Measurements from ENCODE around the gene APOA4. TPM values are rescaled to one million over a fixed set of nuclear protein-coding genes. Genes with fewer than 3 reads are reported as not detected.
"Not testable (repeated sequence)": the region's sequence is repeated elsewhere in the genome, so short reads cannot be mapped to it uniquely, and the experiment has no call there.

APOA4 gene
- total RNA-seq, 4 donors from 2014 or later: not detected

DNA sequence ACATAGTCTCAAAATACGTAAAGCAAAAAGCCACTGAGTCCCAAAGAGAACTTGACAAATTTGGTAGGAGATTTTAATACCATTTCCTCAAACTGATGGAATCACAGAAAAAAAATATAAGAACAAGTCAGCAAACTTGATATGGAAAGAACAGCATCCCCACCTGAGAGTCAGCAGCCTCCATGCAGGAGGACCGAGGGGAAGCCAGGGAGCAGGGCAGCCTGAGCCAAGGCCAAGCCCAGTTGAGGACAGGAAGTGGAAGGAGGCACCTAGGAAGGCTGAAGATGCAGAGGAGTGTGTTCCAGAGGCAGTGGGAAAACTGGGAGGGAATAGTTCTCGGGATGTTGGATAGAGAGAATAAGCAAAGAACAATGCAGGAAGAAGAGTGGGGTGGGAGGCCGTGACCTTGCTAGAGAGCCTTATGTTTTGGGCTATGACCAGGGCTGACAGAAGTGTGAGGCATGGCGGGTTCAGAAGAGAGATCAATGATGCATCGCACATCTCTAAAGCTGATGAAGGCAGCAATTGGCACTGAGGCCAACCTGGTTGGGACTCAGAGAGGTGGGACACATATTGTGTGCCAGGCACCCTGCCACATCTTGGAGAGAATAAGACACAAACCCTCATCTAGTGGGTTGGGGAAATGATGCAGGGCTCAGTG, 15.4 kb downstream of the APOA4 start:
- Histone ChIP-seq H3K36me3 (no peaks in the 10 kb centered on the region), H3K27me3 (no peaks in the 10 kb centered on the region), H3K9me3 (no peaks in the 10 kb centered on the region), H3K27ac (no peak overlapping the region), H3K4me1 (no peaks in the 10 kb centered on the region), H3K4me3 (no peak overlapping the region)
- TF ChIP-seq POLR2A (IDR thresholded peaks at IDR 0.05) (no peak), CTCF (IDR thresholded peaks at IDR 0.05) (no peak)
- no peak for DNase-seq
- intact Hi-C loops (cut with DNase I; ENCODE audit: low total_unique reads): no loop called here

DNA sequence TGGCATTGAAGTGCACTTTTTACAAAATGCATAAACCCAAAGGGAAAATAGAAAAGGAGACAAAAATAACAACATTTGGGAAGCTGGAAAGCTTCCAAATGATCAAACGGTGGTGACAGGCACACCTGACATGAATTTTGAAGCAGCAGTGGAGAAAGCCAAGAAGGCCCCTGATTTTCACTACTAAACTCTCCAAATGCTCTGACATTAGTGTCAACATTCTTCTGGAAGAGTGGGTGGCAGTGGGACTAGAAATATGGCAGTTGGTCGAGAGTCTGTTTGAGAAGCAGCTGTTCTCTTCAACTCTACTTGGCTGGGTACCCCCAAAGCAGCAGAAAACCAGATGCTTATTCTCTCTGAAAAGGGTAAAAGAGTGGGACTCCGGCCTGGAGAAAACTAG, 19.1 kb downstream of the APOA4 start:
- no peak overlapping the region for H3K27ac ChIP-seq
- no peaks in the 10 kb centered on the region for H3K36me3 ChIP-seq
- H3K27me3 ChIP-seq: no peaks in the 10 kb centered on the region
- H3K9me3 ChIP-seq: no peaks in the 10 kb centered on the region
- H3K4me3 ChIP-seq: no peak overlapping the region
- intact Hi-C loops (cut with DNase I; ENCODE audit: low total_unique reads): no loop called here
- no peaks in the 10 kb centered on the region for H3K4me1 ChIP-seq
- no peak for DNase-seq
- no peak for TF ChIP-seq CTCF (IDR thresholded peaks at IDR 0.05)
- TF ChIP-seq POLR2A (IDR thresholded peaks at IDR 0.05): no peak

DNA sequence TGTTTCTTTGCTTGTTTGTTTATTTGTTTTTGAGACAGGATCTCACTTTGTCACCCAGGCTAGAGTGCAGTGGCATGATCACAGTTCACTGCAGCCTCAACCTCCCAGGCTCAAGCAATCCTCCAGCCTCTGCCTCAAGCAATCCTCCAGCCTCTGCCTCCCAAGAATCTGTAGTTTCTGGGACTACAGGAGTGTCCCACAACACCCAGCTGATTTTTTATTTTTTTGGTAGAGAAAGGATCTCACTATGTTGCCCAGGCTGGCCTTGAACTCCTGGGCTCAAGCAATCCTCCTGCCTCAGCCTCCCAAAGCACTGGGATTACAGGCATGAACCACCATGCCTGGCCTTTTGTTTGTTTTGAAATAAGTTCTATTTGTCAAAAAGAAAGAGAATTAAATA, 21.4 kb downstream of the APOA4 start:
- H3K36me3 ChIP-seq; intact Hi-C loops (cut with DNase I; ENCODE audit: low total_unique reads); DNase-seq; H3K4me3 ChIP-seq; H3K4me1 ChIP-seq; H3K27ac ChIP-seq; H3K9me3 ChIP-seq; H3K27me3 ChIP-seq: not testable (repeated sequence)

DNA sequence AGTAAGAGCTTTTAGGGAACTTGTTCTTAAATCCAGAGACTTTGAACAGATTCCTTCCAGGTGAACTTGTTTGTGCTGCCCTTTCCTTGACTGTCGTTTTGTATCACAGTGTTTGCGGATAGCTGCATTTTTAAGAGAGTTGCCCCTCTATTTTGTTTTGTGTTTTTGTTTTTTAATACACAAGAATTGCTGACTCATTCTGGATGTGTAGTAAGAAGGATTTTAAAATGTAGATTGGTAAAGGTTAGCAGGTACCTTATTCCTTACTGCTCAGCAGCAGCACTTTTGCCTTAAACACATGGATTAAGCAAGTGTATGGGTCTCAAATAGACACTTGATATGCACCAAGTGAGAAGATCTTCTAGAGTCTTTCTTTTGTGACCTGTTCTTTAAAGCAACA, 22.5 kb downstream of the APOA4 start:
- Histone ChIP-seq H3K27ac (no peak overlapping the region), H3K9me3 (no peaks in the 10 kb centered on the region), H3K27me3 (no peaks in the 10 kb centered on the region), H3K4me1 (no peaks in the 10 kb centered on the region), H3K4me3 (no peak overlapping the region), H3K36me3 (no peaks in the 10 kb centered on the region)
- no peak for TF ChIP-seq POLR2A (IDR thresholded peaks at IDR 0.05)
- no peak for TF ChIP-seq CTCF (IDR thresholded peaks at IDR 0.05)
- DNase-seq: no peak
- intact Hi-C loops (cut with DNase I; ENCODE audit: low total_unique reads): no loop called here

GRCh38 chr11:116798368-116798767, 24.7 kb downstream of the APOA4 start:
- H3K9me3 ChIP-seq: no peaks in the 10 kb centered on the region
- no peaks in the 10 kb centered on the region for H3K27me3 ChIP-seq
- H3K4me3 ChIP-seq: no peak overlapping the region
- intact Hi-C loops (cut with DNase I; ENCODE audit: low total_unique reads): loop anchor here (10.0 kb wide), 1 partner anchor 426 kb away; no protein-coding TSS in a partner anchor
- TF ChIP-seq CTCF (IDR thresholded peaks at IDR 0.05): no peak
- no peak for TF ChIP-seq POLR2A (IDR thresholded peaks at IDR 0.05)
- H3K36me3 ChIP-seq: no peaks in the 10 kb centered on the region
- no peaks in the 10 kb centered on the region for H3K4me1 ChIP-seq
- H3K27ac ChIP-seq: no peak overlapping the region
- DNase-seq: no peak

GRCh38 chr11:116797816-116798215, 25.3 kb downstream of the APOA4 start:
- no peaks in the 10 kb centered on the region for H3K36me3 ChIP-seq
- intact Hi-C loops (cut with DNase I; ENCODE audit: low total_unique reads): loop anchor here (10.0 kb wide), 1 partner anchor 427 kb away; no protein-coding TSS in a partner anchor
- no peak for TF ChIP-seq CTCF (IDR thresholded peaks at IDR 0.05)
- no peak for TF ChIP-seq POLR2A (IDR thresholded peaks at IDR 0.05)
- DNase-seq: no peak
- H3K4me1 ChIP-seq: no peaks in the 10 kb centered on the region
- H3K9me3 ChIP-seq: no peaks in the 10 kb centered on the region
- H3K27me3 ChIP-seq: no peaks in the 10 kb centered on the region
- H3K4me3 ChIP-seq: no peak overlapping the region
- no peak overlapping the region for H3K27ac ChIP-seq

All from uterus (tissue), 4 donors.